Measurements from ENCODE around the gene CCDC124.

Gene CCDC124

DNA sequence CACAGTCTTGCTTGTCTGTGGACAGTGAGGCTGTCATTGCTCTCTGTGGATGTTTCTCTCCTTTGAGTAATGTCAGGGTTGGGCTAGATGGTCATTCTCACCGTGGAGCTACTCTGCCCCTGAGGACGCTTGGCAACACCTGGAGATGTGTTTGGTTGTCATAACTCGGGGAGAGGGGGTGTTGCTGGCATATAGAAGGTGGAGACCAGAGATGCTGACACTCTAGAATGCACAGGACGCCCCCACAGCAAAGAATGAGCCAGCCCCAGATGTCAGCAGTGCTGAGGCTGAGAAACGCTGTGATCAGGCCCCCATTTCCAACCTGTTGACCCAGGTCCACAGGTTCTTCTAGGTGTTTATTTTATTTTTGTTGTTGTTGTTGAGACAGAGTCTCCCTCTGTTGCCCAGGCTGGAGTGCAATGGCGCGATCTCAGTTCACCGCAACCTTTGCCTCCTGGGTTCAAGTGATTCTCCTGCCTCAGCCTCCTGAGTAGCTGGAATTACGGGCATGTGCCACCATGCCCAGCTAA lies 4.6 kb downstream of the CCDC124 start:
- DNase-seq, result no peak

DNA sequence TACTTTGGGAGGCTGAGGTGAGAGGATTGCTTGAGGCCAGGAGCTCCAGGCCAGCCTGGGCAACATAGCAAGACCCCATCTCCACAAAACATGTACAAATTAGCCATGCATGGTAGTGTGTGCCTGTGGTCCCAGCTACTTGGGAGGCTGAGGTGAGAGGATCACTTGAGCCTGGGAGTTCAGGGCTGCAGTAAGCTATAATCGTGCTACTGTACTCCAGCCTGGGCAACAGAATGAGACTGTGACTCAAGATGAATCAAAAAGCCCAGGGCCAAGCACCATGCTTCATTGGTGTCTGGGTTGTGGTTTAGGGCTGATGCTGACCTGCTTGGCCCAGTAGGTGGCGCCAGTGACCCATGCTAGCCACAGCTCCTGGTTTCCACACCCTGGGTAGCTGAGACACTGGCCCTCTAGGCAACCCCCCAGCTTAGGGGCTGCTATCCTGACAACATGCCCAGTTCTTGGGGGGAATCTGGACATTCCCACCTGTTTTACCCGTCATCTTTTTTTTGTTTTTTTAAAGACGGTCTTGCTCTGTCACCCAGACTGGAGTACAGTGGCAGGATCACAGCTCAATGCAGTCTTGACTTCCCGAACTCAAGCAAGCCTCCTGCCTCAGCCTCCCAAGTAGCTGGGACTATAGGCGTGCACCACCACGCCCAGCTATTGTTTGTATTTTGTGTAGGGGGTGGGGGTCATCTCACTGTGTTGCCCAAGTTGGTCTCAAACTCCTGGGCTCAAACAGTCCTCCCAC lies 5.5 kb downstream of the CCDC124 start:
- peak; percentile 81 to 86 for DNase-seq

DNA sequence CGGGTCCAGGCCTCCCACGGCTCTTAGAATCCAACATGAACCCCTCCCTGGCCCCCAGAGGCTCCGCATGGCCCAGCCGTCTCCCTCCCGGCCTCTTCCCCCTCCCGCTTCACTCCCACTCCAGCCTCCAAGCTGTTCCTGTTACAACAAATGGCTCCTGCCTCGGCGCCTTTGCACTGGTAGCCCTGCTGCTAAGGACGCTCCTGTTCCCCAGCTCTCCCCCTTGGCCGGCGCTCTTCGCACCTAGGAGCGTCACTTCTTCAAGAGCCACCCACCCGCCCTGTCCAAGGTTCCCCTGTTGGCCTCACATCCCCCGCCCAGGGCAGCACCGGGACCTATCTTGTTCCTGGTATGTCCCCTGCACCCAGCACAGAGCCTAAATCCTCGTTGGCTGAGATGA lies 9.4 kb downstream of the CCDC124 start:
- DNase-seq, result no peak

DNA sequence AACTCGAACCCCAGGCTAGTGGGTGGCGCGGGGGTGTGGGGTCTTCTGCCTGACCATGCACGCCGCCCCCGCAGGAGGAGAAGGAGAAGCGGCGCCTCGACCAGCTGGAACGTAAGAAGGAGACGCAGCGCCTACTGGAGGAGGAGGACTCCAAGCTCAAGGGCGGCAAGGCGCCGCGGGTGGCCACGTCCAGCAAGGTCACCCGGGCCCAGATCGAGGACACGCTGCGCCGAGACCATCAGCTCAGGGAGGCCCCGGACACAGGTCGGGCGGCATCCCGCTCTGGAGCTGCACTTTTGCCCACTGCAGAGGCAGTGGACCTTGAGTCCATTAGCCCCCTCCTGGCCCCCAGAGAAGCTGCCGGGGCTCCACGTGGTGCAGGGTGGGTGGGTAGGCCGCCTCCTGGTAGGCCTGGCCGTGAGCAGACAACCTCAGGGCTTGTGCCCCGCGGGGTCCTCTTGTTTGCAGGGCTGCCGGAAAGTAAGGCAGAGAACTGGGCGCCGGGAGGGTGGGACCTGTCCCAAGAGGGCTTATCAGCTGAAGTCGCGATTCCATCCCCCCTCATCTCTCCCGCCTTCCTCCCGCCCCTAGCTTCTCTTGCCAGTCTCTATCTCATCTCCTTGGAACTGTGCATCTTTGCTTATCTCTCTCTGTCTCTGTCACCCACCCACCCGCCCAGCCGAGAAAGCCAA lies 9.9 kb downstream of the CCDC124 start:
- DNase-seq, result no peak

DNA sequence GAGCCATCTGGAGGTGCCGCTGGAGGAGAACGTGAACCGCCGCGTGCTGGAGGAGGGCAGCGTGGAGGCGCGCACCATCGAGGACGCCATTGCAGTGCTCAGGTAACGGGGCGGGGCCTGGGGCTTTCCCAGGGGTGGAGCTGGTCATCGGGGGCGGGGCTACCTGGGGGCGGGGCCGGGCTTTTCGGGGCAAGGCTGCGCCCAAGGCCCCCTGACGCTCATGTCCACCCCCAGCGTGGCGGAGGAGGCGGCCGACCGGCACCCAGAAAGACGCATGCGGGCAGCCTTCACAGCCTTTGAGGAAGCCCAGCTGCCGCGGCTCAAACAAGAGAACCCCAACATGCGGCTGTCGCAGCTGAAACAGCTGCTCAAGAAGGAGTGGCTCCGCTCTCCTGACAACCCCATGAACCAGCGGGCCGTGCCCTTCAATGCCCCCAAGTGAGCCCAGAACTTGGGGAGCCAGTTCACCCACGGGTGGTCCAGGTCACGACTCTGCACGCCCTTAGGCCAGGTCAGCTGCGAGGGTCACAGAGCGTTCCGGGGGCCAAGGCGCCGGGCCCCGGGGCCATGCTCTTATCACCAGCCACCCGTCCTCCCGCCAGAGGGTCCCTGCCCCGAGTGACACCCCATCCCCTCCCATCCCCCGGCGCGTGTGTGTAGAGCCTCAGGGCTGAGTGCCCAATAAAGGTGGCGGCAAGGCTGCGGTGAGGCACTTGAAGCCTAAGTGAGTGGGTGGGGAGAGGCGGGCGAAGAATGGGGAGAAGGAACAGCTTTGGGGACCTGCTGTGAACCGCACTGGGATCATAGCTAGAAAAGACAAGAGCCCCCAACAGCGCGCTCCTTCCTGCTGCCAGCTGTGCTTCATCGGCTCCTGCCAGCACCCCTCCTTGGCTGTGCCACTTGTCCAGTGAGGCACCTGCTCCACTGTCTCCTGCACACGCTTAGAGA lies 10.7 kb downstream of the CCDC124 start:
- no peak for DNase-seq

DNA sequence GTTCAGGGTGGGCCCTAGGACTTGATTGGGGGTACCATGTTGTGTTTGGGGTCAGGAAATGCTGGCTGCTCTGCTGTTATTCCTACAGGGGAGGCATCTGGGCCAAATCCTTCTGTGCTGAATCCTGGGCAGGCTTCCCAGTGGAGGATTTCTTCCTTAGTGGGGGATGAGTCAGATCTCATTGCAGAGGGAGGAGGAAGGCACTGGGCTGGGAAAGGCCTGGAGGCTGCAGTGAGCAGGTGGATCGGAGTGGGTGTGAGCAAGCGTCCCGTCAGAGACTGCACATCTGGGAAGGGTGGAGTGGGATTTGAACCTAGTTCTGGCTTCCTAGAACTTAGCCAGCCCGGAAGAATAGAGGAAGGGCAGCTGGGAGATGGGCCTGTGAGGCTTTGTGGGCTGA lies 11.5 kb downstream of the CCDC124 start:
- no peak for DNase-seq

DNA sequence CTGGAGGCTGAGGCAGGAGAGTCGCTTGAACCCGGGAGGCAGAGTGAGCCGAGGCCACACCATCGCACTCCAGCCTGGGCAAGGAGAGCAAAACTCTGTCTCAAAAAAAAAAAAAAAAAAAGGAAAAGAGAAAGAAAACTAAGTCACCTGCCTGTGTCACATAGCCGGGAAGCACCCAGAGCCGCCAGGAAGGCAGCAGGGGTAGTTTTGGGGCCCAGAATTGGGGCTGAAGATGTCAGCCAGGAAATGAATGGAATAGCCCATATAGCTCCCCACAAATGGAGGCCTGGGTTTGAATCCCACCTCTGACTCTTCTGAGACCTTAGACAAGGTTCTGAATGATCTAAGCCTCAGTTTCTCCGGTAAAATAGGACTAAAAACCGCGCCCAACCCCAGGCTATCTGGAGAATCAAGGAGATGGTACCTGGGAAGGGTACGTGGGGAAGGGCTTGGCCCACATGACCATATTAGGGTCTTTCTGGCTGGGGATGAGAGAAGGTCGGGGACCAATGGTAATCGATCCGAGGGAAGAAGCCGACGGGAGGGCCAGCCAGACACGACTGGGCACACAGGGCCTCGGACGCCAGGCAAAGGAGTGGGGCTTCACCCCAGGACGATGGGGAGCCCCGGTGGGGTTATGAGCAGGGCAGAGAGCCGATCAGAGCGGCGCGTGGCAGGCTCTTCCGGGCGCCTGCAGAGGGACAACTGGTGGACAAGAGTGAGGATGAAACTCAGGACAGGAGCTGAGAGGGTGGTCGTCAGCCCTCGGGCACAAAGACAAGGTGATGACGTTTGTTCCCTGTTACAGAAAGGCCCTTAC lies 14.4 kb downstream of the CCDC124 start:
- DNase-seq, result peak in 1 of 2 donors; percentile 50

DNA sequence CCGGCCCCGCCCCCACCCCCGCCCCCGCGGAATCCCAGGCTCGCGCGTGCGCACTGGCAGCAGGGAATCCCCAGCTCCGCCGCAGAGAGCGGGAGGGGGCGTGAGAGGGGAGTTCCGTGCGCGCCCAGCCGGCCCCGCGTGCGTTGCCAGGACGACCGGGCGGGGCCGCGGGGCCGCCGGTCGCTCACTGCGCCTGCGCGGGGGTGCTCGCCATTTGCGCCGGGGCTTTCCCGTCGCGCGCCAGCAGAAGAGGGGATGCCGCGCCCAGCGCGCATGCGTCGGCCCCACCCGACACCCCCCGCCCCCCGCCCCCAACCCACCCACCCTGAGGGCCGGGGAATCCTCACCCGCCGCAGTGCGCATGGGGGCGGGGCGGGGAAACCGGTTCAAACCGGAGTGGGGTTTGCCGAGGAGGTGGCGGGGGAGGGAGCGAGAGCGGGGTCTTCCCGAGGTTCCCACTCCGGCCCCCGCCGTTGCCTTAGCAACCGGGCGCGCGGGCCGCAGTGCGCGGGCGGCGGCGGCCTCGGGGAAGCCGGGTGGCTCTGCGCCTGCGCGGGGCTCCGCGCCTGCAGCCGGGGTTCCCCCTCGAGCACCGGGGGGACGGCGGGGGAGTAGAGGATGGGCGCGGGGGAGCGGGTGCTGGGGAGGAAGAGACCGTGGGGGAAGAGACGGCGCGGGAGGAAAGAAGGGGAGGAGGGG lies 15.1 kb downstream of the CCDC124 start:
- peak; percentile 96 to 97 for DNase-seq

DNA sequence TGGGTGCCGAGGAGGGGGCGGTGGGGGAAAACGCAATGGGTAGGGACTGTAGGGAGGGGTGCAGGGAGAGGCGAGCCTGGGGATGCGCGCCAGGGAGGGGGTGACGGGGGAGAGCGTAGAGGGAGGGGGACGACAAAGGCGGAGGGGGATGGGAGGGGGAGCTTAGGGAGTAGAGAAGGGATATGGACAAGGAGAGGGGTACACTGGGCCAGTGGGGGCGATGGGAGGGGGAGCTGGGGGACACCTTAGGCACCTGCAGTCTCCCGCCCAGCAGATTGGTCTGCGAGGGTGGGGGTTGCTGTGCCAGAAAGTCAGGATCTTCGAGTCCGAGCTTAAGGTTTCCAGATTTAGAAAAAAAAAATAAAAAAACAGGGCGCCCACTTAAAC lies 15.7 kb downstream of the CCDC124 start:
- DNase-seq, result no peak

DNA sequence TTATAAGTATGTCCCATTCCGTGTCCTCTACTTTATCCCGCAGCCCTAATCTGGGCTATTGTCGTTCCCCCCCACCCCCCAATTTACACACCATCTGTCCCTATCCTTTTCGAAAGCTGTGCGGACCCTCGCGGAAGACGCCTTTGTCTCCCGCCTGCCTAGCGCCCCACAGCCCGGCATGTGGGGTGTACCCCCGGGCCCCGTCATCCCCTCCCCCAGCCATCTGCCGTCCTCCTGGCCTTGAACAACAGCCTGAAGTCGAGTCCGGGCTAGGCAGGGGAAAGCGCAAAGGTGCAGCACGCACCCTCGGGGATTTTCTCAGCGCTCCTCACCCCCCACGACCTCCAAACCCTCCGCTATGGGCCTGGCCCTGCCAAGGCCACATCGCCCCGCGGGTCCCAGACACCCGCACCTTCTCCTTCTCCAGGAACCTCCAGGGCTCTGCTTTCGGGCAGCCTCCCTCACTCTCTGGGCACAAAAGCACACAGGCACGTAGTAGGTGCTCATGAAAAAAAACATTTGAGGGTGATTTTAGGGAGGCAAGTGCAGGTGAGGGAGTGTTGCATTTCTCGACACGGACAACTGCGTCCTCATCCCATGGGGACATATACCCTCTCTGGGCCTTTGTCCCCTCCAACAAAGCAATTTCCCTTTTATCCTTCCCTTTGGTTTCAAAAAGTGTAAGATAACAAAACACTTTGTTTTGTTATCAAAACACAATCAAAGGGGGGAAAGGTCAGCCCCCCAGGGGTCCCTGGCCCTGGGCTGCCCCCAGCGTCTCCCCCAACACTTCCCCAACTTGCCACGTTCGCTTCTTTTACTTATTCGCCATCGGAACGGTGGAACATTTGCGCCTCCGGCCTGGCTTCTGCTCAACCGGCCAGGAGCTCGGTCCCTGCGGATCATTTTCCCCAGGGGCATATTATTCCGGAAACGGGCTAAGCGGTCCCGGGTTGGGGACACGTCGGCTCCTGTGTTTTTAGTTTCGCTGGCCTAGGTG lies 16.4 kb downstream of the CCDC124 start:
- DNase-seq, result peak in 1 of 2 donors; percentile 24

DNA sequence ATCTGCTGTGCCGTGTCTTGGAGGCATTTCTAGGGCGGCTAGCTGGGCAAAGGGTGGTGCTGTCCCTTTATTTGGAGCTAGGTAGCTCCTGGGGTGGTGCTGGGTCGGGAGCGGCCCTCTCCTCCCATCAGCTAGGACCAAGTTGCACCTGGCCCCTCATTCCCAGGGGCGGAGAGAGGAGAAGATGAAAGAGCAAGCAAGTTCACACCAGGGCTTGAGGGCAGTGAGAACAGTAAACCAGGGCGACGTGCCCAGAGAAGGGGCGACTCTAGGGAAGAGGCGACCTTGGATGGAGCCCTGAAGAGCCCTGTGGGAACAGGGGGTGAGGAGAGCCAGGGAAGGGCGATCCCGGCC lies 17.1 kb downstream of the CCDC124 start:
- DNase-seq, result no peak

DNA sequence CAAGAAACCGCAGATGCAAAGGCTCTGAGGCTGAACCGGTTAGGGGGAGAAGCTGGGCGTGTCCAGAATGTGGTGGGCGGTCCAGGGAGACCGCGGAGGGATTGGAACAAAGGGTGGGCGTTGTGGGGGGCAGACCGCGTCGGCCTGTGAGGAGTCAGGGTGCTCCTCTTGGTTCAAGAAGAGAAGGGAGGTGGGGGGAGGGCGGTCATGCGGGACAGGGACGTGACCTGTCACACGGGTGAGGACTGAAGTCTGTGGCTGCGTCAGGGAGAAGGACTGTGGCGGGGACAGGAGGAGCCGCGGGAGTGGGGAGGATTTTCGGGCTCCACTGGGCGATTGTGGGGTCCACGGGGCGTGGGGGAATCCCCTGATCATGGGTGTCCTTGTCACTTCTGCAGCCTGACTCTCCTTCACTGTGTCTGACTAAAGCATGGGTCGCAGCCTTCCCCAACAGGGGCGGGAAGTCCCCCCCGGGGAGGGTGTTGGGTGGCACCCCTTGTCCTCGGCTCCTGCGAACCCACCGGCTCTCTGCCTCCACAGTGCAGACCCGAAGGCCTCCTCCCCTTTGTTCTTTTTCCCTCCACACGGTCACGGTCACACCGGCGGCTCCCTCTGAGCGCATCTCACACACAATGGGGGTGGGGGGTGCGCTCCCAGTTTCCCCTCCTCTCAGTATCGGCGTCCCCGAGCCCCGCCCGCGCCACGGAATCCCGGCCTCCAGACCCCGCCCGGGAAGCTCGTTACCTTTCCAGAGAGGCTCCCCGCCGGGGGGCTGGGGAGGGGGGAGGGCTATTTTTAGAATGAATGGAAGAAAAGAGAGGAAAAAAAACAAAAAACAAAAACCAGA lies 17.7 kb downstream of the CCDC124 start:
- DNase-seq, result peak; percentile 44 to 62

DNA sequence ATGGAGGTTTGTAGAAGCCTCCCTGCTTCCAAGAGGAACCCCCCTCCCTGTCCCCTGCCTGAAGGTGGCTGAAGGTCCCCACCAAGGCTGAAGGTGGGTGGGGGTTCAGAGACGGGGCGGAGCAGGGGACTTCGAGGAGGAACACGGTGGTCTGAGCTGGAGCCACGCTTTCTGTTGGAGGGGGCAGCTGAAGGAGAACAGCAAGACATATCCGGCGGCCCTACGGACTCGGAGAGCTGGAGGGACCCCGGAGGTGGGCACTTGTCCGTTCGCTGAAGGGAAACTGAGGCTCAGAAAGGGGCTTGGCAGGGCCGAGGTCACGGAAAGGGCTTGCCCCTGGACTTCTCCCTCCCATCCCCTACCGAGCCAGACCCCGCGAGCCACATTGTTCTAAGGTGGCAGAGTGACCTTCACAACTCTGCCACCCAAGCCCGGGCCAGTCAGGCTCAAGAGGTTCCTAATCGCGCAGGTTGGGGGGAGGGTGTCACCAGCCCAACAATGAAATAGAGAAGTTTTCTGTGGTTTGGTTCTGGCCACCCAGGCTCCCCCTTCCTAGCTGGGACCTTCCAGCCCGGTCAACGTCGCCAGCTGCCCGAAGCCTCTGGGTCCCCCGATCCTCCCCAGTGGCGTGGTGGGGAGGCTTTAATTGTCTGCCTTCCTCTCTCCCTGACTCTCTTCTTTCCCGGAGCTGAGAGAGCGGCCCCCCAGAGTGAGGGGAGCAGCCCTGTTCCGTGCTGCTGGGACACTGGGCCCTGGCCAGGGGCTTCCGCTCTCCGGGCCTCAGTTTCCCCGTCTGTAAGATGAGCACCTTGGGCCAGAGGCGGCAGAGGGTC lies 18.6 kb downstream of the CCDC124 start:
- peak in 1 of 2 donors; percentile 17 for DNase-seq

DNA sequence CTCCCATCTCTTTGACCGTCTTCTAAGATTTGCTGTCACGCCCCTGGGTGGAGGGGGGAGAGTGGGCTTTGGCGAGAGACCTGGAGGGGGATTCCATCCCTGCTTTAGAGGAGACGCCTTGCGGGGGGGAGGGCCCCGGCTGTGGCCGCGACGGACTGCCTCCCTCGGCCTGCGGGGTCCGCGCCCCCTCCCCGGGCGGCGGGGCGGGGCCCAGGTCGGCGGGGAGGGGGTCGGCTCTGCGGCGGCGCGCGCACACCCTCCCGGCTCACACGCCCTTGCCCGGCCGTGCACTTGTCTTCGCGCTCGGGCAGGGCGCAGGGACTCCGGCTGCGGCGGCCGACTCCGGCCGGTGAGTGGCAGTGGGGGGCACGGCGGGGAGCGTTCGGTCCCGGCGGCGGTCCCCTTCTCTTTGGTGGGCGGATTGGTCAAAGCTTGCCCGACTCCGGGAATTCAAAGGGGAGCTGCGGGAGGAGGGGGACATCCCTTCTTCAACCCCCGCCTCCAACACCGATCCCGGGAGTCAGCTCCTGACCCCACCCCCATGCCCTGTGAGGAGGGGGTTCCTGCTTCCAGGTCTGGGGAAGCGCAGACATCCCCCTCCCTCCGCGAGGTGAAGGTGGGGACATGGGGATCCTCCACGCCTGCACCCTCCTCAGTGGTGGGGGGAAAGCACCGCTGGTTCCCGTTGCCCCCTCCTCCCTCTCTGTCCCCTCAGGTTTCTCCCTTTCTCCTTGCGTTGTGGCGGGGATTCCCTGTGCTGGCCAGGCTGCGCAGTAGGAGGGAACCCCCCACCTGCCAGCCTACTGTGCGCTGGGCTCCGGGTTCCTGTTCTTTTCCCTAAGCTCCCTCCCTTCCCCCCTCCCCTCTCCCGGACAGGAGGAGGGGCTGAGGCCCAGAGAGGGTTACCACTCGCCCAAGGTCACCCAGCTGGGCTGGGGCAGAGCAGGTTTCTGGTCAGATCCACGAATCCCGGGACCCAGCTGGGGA lies 19.5 kb downstream of the CCDC124 start:
- peak in 1 of 2 donors; percentile 31 for DNase-seq

DNA sequence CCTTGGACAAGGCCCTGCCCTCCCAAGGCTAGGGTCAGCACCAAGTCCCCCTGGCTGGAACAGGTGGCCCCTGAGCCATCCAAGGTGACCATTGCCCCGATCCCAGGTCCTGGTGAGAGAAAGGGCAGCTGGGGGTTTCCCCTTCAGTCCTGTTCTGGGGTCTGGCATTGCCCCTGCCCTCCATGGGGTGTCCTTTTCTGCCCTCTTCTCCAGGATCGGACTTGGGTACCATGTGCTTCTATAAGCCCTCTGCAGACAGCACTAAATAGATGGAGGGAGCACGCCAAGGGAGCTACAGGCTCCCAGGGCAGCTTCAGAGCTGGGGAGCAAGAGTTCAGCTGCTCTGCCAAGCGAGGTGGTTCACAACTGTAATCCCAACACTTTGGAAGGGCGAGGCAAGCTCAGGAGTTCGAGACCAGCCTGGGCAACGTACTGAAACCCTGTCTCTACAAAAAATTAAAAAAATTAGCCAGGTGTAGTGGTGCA lies 20.5 kb downstream of the CCDC124 start:
- DNase-seq, result no peak

DNA sequence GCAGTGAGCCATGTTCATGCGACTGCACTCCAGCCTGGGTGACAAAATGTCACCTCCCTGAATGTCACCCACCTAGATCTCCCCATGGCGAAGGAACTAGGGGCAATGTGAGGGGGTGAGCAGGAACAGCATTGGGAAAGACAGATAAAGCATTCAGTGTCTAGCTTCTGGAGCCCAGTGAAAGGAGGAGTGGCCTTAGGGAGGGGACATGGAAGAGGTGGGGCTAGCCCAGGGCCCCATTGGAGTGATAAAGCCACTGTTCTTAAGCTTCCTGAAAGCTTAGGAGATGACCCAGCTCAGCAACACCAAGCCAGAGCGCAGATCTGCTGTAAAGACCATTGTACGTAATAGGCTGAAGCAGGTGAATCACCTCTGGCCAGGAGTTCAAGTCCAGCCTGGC lies 21.1 kb downstream of the CCDC124 start:
- DNase-seq, result no peak

DNA sequence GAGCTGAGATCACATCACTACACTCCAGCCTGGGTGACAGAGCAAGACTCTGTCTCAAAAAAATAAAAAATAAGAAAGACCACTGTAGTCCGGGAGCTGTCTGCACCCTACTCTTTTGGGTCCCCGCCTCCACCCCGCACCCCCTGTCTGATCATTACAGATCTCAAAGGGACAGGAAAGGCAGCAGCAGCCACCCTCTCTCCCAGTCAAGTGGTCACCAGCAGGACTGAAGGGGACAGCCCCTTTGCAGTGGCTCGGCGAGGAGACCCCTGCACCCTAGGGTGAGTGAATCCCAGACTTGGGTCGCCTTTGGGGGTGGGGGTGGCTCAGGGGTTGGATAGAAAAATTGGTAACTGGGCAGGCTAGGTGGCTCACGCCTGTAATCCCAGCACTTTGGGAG lies 21.6 kb downstream of the CCDC124 start:
- no peak for DNase-seq
